ES-I3 (cell line): ENCODE results near the gene EIF3J.
"Not testable (repeated sequence)": the region's sequence is repeated elsewhere in the genome, so short reads cannot be mapped to it uniquely, and the experiment has no call there.

Source experiments
- H3K36me3 ChIP-seq: 2 replicates; pipeline ENCODE4 v1.6.1; 2013; ENCODE audit warnings: mild to moderate bottlenecking, low read length, control low read depth, moderate library complexity; ENCODE audit not compliant: insufficient read depth
- H3K4me1 ChIP-seq: 2 replicates; pipeline ENCODE4 v1.6.1; 2013; ENCODE audit warnings: mild to moderate bottlenecking, control low read depth, low read length; ENCODE audit not compliant: insufficient read depth
- H3K9ac ChIP-seq: 2 replicates; pipeline ENCODE4 v1.6.1; 2013; ENCODE audit warnings: low read depth, mild to moderate bottlenecking, low read length, moderate library complexity
- H3K9me3 ChIP-seq: 2 replicates; pipeline ENCODE4 v1.6.1; 2013; ENCODE audit warnings: mild to moderate bottlenecking, low read length, moderate library complexity; ENCODE audit not compliant: control insufficient read depth, insufficient read depth

Gene EIF3J

GRCh38 chr15:44554934-44555723, 18.2 kb downstream of the EIF3J start:
- Histone ChIP-seq H3K9me3 (no peaks in the 10 kb centered on the region), H3K36me3 (peaks cover 34% of the 10 kb centered on the region), H3K4me1 (no peaks in the 10 kb centered on the region), H3K9ac (no peak overlapping the region)

GRCh38 chr15:44560926-44561325, 24.0 kb downstream of the EIF3J start:
- not testable (repeated sequence) for H3K4me1 ChIP-seq, H3K9ac ChIP-seq
- Histone ChIP-seq H3K36me3 (peaks cover 49% of the 10 kb centered on the region), H3K9me3 (peaks cover 11% of the 10 kb centered on the region; the same call in 1 of the 2 replicates)

GRCh38 chr15:44565387-44566154, 28.6 kb downstream of the EIF3J start:
- no peak overlapping the region for H3K9ac ChIP-seq
- H3K36me3 ChIP-seq, result peaks cover 45% of the 10 kb centered on the region
- H3K9me3 ChIP-seq, result peaks cover 11% of the 10 kb centered on the region; the same call in 1 of the 2 replicates
- H3K4me1 ChIP-seq, result no peaks in the 10 kb centered on the region

GRCh38 chr15:44566155-44566540, 29.2 kb downstream of the EIF3J start:
- H3K9me3 ChIP-seq, result peaks cover 11% of the 10 kb centered on the region; the same call in 1 of the 2 replicates
- peaks cover 50% of the 10 kb centered on the region for H3K36me3 ChIP-seq
- no peaks in the 10 kb centered on the region for H3K4me1 ChIP-seq
- H3K9ac ChIP-seq, result no peak overlapping the region

- Histone ChIP-seq H3K4me1 (no peaks in the 10 kb centered on the region), H3K9ac (no peak overlapping the region), H3K36me3 (peaks cover 48% of the 10 kb centered on the region), H3K9me3 (peaks cover 11% of the 10 kb centered on the region; the same call in 1 of the 2 replicates)
These were observed 31.4 kb downstream of the EIF3J start for GRCh38 chr15:44568338-44568737.

- Histone ChIP-seq H3K4me1 (no peaks in the 10 kb centered on the region), H3K9me3 (0 out of 2 replicates have a peak, but pooled peaks cover 11% of the 10 kb centered on the region), H3K9ac (no peak overlapping the region), H3K36me3 (peaks cover 45% of the 10 kb centered on the region)
These were observed 32.4 kb downstream of the EIF3J start for GRCh38 chr15:44569316-44569715.

GRCh38 chr15:44570361-44570760, 33.4 kb downstream of the EIF3J start:
- Histone ChIP-seq H3K36me3 (peaks cover 34% of the 10 kb centered on the region; the same call in 1 of the 2 replicates), H3K4me1 (no peaks in the 10 kb centered on the region), H3K9ac (no peak overlapping the region), H3K9me3 (0 out of 2 replicates have a peak, but pooled peaks cover 3% of the 10 kb centered on the region)

GRCh38 chr15:44573386-44573785, 36.4 kb downstream of the EIF3J start:
- Histone ChIP-seq H3K36me3 (peaks cover 18% of the 10 kb centered on the region; the same call in 1 of the 2 replicates), H3K4me1 (no peaks in the 10 kb centered on the region), H3K9ac (no peak overlapping the region), H3K9me3 (no peaks in the 10 kb centered on the region)

GRCh38 chr15:44574734-44575133, 37.8 kb downstream of the EIF3J start:
- Histone ChIP-seq H3K36me3 (peaks cover 18% of the 10 kb centered on the region; the same call in 1 of the 2 replicates), H3K9me3 (no peaks in the 10 kb centered on the region), H3K9ac (no peak overlapping the region), H3K4me1 (no peaks in the 10 kb centered on the region)

GRCh38 chr15:44580105-44580504, 43.2 kb downstream of the EIF3J start:
- Histone ChIP-seq H3K9ac (no peak overlapping the region), H3K9me3 (no peaks in the 10 kb centered on the region; the same call in 1 of the 2 replicates), H3K36me3 (peaks cover 6% of the 10 kb centered on the region), H3K4me1 (no peaks in the 10 kb centered on the region)

GRCh38 chr15:44584162-44584749, 47.3 kb downstream of the EIF3J start:
- Histone ChIP-seq H3K4me1 (no peaks in the 10 kb centered on the region), H3K9ac (no peak overlapping the region), H3K9me3 (no peaks in the 10 kb centered on the region; the same call in 1 of the 2 replicates), H3K36me3 (peaks cover 23% of the 10 kb centered on the region)

GRCh38 chr15:44585633-44586032, 48.7 kb downstream of the EIF3J start:
- Histone ChIP-seq H3K9ac (no peak overlapping the region), H3K36me3 (peaks cover 27% of the 10 kb centered on the region)

GRCh38 chr15:44588541-44588940, 51.6 kb downstream of the EIF3J start:
- Histone ChIP-seq H3K9ac (no peak overlapping the region), H3K4me1 (no peaks in the 10 kb centered on the region), H3K9me3 (no peaks in the 10 kb centered on the region), H3K36me3 (peaks cover 35% of the 10 kb centered on the region)

More at GRCh38 chr15:44585633-44586032, 48.7 kb downstream of the EIF3J start:
- H3K9me3 ChIP-seq, result no peaks in the 10 kb centered on the region; the same call in 1 of the 2 replicates
- no peaks in the 10 kb centered on the region for H3K4me1 ChIP-seq

- Histone ChIP-seq H3K9ac (no peak overlapping the region), H3K4me1 (no peaks in the 10 kb centered on the region), H3K9me3 (no peaks in the 10 kb centered on the region), H3K36me3 (peaks cover 41% of the 10 kb centered on the region)
These were observed 54.4 kb downstream of the EIF3J start for GRCh38 chr15:44591326-44591725.
